Activated CD8-positive, alpha-beta memory T cell treated with anti-CD3 and anti-CD28 coated beads, Interleukin-2, amount 50 U/mL, for 4 hours (primary cell): ENCODE measurements around the gene ARFGEF2.
"Not testable (repeated sequence)": the region's sequence is repeated elsewhere in the genome, so short reads cannot be mapped to it uniquely, and the experiment has no call there.

Experiments
- DNase-seq: peaks from one replicate; pipeline ENCODE4 v3.0.0-alpha.2; 2020

Gene ARFGEF2

GRCh38 chr20:48957053-48957481, 35.6 kb downstream of the ARFGEF2 start:
- DNase-seq, result no peak

- no peak for DNase-seq
These were observed 36.0 kb downstream of the ARFGEF2 start for GRCh38 chr20:48957533-48957932.

- no peak for DNase-seq
These were observed 37.2 kb downstream of the ARFGEF2 start for GRCh38 chr20:48958743-48959142.

GRCh38 chr20:48959899-48960550, 38.5 kb downstream of the ARFGEF2 start:
- no peak for DNase-seq

DNA sequence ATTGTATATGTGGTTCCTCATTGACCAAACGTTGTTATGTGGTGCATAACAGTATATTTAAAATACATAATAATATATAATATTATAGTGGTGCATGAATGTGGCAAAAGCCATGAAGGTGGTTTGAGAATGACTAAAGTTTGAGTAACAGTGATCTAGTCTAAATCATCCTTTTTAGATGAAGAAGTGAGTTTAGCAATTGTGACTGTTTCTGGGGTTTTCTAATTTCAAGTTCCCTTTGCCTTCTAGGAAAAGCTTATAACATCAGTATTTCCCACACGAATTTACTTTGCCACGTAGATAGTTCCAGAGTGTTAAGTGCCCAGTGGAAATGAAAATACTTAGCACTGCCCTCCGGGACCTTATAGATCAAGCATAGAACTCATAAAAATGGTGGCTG, 40.9 kb downstream of the ARFGEF2 start:
- DNase-seq, result no peak

GRCh38 chr20:48962976-48963771, 41.7 kb downstream of the ARFGEF2 start:
- DNase-seq, result no peak

GRCh38 chr20:48965189-48965910, 43.8 kb downstream of the ARFGEF2 start:
- DNase-seq, result no peak

- no peak for DNase-seq
These were observed 49.3 kb downstream of the ARFGEF2 start for GRCh38 chr20:48970681-48971365.

- DNase-seq, result no peak
These were observed 50.4 kb downstream of the ARFGEF2 start for GRCh38 chr20:48971956-48972355.

GRCh38 chr20:48972816-48973215, 51.3 kb downstream of the ARFGEF2 start:
- no peak for DNase-seq

GRCh38 chr20:48975955-48976354, 54.4 kb downstream of the ARFGEF2 start:
- no peak for DNase-seq

DNA sequence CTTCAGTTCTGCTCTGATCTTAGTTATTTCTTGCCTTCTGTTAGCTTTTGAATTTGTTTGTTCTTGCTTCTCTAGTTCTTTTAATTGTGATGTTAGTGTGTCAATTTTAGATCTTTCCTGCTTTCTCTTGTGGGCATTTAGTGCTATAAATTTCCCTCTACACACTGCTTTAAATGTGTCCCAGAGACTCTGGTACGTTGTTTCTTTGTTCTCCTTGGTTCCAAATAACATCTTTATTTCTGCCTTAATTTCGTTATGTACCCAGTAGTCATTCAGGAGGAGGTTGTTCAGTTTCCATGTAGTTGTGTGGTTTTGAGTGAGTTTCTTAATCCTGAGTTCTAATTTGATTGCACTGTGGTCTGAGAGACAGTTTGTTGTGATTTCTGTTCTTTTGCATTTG, 58.5 kb downstream of the ARFGEF2 start:
- not testable (repeated sequence) for DNase-seq

GRCh38 chr20:48983423-48984400, 62.2 kb downstream of the ARFGEF2 start:
- no peak for DNase-seq

- DNase-seq, result no peak
These were observed 63.2 kb downstream of the ARFGEF2 start for GRCh38 chr20:48984575-48985219.

DNA sequence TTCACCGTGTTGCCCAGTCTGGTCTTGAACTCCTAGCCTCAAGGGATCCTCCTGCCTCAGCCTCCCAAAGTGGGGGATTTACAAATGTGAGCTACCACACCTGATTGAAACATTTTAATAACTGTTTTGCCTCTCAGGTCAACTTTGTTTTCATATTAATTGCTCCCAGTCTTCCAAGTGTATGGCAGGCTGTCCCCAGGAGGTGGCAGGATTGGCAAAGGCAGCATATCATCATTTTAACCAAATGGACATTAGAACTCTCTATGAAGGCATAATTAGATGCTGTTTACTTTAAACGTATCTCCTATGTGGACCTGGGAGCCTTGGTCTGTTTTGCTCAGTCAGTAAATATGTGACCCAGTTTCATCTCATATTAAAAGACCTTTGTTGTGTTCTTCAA, 65.4 kb downstream of the ARFGEF2 start:
- DNase-seq, result no peak

- DNase-seq, result no peak
These were observed 69.0 kb downstream of the ARFGEF2 start for GRCh38 chr20:48990467-48990866.

GRCh38 chr20:48995589-48995988, 74.1 kb downstream of the ARFGEF2 start:
- DNase-seq, result no peak

- DNase-seq, result no peak
These were observed 78.7 kb downstream of the ARFGEF2 start for GRCh38 chr20:48999890-49000870.

DNA sequence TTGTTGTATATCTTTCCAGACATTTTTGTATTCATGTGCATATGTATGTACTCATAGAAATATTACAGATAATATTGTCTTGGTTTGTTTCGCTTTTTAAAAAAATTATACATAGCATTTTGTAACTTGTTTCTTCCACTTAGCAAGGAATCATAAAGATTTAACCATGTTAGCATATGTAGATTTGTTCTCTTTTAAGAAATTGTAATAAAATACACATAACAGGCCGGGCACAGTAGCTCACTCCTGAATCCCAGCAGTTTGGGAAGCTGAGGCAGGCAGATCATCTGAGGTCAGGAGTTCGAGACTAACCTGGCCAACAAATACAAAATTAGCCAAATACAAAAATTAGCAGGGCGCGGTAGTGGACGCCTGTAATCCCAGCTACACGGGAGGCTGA, 80.2 kb downstream of the ARFGEF2 start:
- no peak for DNase-seq

GRCh38 chr20:49006446-49006980, 85.0 kb downstream of the ARFGEF2 start:
- DNase-seq, result no peak
